ENCODE data around the gene USP31. TPM values are rescaled to one million over a fixed set of nuclear protein-coding genes. Genes with fewer than 3 reads are reported as not detected.

Gene USP31, protein sequence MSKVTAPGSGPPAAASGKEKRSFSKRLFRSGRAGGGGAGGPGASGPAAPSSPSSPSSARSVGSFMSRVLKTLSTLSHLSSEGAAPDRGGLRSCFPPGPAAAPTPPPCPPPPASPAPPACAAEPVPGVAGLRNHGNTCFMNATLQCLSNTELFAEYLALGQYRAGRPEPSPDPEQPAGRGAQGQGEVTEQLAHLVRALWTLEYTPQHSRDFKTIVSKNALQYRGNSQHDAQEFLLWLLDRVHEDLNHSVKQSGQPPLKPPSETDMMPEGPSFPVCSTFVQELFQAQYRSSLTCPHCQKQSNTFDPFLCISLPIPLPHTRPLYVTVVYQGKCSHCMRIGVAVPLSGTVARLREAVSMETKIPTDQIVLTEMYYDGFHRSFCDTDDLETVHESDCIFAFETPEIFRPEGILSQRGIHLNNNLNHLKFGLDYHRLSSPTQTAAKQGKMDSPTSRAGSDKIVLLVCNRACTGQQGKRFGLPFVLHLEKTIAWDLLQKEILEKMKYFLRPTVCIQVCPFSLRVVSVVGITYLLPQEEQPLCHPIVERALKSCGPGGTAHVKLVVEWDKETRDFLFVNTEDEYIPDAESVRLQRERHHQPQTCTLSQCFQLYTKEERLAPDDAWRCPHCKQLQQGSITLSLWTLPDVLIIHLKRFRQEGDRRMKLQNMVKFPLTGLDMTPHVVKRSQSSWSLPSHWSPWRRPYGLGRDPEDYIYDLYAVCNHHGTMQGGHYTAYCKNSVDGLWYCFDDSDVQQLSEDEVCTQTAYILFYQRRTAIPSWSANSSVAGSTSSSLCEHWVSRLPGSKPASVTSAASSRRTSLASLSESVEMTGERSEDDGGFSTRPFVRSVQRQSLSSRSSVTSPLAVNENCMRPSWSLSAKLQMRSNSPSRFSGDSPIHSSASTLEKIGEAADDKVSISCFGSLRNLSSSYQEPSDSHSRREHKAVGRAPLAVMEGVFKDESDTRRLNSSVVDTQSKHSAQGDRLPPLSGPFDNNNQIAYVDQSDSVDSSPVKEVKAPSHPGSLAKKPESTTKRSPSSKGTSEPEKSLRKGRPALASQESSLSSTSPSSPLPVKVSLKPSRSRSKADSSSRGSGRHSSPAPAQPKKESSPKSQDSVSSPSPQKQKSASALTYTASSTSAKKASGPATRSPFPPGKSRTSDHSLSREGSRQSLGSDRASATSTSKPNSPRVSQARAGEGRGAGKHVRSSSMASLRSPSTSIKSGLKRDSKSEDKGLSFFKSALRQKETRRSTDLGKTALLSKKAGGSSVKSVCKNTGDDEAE (N-terminal part only)
- 1 to 10 TPM; 4.5 to 4.9 TPM for total RNA-seq

DNA sequence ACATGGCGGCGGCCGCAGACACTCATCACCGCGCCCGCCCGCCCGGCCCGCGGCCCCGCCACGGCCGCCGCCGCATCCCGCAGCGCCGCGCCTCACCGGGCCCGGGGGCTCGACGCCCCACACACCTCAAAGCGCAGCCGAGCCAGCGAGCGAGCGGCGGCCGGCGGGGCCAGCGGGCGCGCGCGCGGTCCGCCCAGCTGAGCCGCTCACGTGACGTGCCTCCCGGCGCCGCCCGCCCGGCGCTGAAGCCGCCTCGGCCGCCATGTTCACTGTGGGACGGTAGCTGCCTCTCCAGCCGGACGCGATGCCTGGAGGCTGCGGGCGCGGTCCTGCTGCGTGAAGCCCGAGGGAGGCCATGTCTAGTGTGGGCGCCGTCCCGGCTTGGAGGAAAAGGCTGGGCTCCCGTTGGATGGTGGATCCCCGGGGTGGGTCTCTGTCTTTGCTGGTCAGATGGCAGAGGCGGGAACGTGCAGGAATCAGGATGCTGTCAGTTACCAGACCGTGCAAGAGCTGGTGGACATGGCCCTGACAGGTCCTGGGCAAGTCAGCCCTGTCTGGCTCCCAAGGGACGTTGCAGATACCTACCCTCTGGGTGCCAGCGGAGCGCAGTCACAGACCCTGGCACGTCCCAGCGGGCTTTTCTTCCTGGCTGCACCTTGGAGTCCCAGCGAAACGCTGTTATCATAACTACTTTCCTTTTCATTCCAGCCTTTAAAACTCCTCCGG lies at the start of gene USP31:
TSS of gene USP31 (minus strand) at position 186 of the 726 bp plus-strand sequence. CDS start at position 4, 182 bp downstream.
- peaks cover 10% of the 10 kb centered on the region for H3K36me3 Mint-ChIP-seq (ENCODE audit: low read depth)
- no peaks in the 10 kb centered on the region for H3K27me3 Mint-ChIP-seq
- H3K27ac Mint-ChIP-seq = peak within 1 kb of the TSS; percentile 84
- H3K9me3 Mint-ChIP-seq = no peaks in the 10 kb centered on the region
- ATAC-seq = peak; percentile 96
- TF ChIP-seq, protein P1, sequence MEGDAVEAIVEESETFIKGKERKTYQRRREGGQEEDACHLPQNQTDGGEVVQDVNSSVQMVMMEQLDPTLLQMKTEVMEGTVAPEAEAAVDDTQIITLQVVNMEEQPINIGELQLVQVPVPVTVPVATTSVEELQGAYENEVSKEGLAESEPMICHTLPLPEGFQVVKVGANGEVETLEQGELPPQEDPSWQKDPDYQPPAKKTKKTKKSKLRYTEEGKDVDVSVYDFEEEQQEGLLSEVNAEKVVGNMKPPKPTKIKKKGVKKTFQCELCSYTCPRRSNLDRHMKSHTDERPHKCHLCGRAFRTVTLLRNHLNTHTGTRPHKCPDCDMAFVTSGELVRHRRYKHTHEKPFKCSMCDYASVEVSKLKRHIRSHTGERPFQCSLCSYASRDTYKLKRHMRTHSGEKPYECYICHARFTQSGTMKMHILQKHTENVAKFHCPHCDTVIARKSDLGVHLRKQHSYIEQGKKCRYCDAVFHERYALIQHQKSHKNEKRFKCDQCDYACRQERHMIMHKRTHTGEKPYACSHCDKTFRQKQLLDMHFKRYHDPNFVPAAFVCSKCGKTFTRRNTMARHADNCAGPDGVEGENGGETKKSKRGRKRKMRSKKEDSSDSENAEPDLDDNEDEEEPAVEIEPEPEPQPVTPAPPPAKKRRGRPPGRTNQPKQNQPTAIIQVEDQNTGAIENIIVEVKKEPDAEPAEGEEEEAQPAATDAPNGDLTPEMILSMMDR (IDR thresholded peaks at IDR 0.05) = no peak
- H3K4me3 Mint-ChIP-seq = peak within 1 kb of the TSS; percentile 92
- peak; percentile 90 for DNase-seq
- peaks cover 30% of the 10 kb centered on the region for H3K4me1 Mint-ChIP-seq (ENCODE audit: low read depth)
- intact Hi-C loops (cut with micrococcal nuclease) = no loop called here
- POLR2A ChIA-PET = interaction anchor here (0.7 kb wide), 1 partner anchor 17 kb away, joined by 3 read pairs; no protein-coding TSS in a partner anchor
- CTCF ChIA-PET = interaction anchor here (1.0 to 1.6 kb wide), 2 partner anchors 17 to 172 kb away, joined by 3 read pairs; no protein-coding TSS in a partner anchor

DNA sequence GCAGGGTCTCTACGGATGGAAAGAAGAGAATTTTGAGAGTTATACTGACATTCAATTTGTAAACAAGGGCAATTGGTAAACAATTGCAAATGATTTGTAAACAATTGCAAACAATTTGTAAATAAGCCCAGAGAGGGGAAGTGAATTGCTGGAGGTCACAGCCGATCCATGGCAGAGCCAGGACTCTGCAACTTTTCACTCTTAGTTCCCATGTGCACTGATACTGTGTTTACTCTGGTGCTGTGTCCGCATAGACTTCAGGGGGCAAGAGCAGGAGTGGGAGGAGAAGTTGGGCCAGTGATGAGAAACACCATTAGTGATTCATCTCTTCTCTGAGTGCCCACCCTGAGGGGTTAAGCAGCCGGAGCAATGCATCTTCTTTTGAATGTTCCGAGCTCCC lies 47.3 kb upstream of the USP31 start:
- H3K9me3 Mint-ChIP-seq = no peaks in the 10 kb centered on the region
- POLR2A ChIA-PET = no interaction called here
- peaks cover 25% of the 10 kb centered on the region for H3K27me3 Mint-ChIP-seq
- CTCF ChIA-PET = no interaction called here
- no peak overlapping the region for H3K4me3 Mint-ChIP-seq
- TF ChIP-seq, protein P1 (IDR thresholded peaks at IDR 0.05) = no peak
- DNase-seq = no peak
- no peaks in the 10 kb centered on the region for H3K36me3 Mint-ChIP-seq (ENCODE audit: low read depth)
- no peak for ATAC-seq
- H3K4me1 Mint-ChIP-seq (ENCODE audit: low read depth) = no peaks in the 10 kb centered on the region
- H3K27ac Mint-ChIP-seq = no peak overlapping the region
- intact Hi-C loops (cut with micrococcal nuclease) = no loop called here

DNA sequence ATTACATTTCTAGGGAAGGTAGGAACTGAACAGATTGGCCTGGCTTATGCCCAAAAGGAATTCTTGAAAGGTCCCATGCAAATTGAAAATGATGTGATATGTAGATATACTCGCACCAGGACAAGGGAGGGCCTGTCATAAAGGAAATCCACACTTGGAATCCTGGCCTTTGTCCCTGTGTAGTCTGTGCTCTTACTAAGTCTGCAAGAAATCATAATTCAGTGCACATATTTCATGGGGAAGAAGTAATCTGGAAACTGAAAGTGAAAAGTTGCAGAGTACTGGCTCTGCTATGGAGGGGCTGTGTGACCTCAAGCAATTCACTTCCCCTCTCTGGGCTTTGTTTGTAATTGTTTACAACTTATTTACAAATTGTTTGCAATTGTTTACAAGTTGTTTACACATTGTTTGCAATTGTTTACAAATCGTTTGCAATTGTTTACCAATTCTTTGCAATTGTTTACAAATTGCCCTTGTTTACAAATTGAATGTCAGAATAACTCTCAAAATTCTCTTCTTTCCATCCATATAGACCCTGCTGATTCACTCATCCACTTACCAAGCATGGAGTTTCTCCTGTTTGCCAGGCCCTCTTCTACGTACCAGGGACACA lies 46.2 kb upstream of the USP31 start:
- Mint-ChIP-seq H3K27ac (no peak overlapping the region), H3K4me3 (no peak overlapping the region), H3K27me3 (peaks cover 18% of the 10 kb centered on the region), H3K36me3 (ENCODE audit: low read depth) (no peaks in the 10 kb centered on the region), H3K4me1 (ENCODE audit: low read depth) (no peaks in the 10 kb centered on the region), H3K9me3 (no peaks in the 10 kb centered on the region)
- DNase-seq (no peak), ATAC-seq (no peak)
- ChIA-PET CTCF (no interaction called here), POLR2A (no interaction called here)
- TF ChIP-seq, protein P1 (IDR thresholded peaks at IDR 0.05) = no peak
- intact Hi-C loops (cut with micrococcal nuclease) = no loop called here

DNA sequence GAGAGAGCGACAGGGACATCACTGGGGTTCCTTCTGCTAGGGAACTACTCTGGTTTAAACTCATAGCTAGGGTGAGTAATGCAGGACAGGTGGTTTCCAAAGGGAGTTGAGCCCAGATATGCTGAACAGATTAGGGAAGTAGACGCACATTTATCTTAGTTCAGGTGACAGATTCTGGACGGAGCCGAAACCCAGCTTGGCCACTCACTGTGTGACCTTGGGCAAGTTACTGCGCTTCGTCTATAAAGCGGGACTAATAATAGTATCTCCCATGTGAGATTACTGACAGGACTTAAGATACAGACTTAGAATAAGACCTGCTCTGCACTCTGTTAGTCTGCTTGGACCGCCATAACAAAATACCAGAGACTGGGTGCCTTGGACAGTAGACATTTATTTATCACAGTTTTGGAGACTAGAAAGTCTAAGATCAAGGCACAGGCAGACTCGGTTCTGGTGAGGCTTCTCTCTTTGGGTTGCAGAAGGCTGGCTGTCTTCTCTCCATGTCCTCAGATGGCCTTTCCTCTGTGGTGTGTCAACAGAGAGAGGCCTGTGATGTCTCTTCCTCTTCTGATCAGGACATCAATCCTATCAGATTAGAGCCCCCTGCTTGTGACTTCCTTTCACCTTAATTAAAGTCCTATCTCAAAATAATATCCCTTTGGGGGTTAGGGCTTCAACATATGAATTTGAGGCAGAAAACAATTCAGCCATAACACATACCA lies 45.4 kb upstream of the USP31 start:
- Mint-ChIP-seq H3K4me1 (ENCODE audit: low read depth) (no peaks in the 10 kb centered on the region), H3K27me3 (peaks cover 13% of the 10 kb centered on the region), H3K9me3 (no peaks in the 10 kb centered on the region), H3K4me3 (no peak overlapping the region), H3K36me3 (ENCODE audit: low read depth) (no peaks in the 10 kb centered on the region), H3K27ac (no peak overlapping the region)
- no peak for DNase-seq
- ChIA-PET POLR2A (no interaction called here), CTCF (no interaction called here)
- TF ChIP-seq, protein P1 (IDR thresholded peaks at IDR 0.05) = no peak
- intact Hi-C loops (cut with micrococcal nuclease) = no loop called here
- no peak for ATAC-seq
